PC-3 (cell line): ENCODE data around the gene PRKCE. TPM values are rescaled to one million over a fixed set of nuclear protein-coding genes. Genes with fewer than 3 reads are reported as not detected.

Source experiments
- ATAC-seq: fragments of 200-7000 bp; cut with Tn5 transposase; 2 replicates; pipeline ENCODE4 v1.9.1; 2020; ENCODE audit warnings: mild to moderate bottlenecking, moderate library complexity
- BruUV-seq: library from RNA; stranded (reverse); fragments of 400-500 nt; replicated peaks from 2 replicates; lab custom pipeline; 2021; lab: Mats Ljungman, UMichigan
- CTCF ChIA-PET: fragments of 300-600 bp; sonication (Branson Sonifier 250); formaldehyde crosslinking; loops from one replicate; lab custom pipeline; 2022; ENCODE audit warnings: antibody characterized with exemption; lab: Charles Lee
- POLR2A ChIA-PET: fragments of 300-600 bp; sonication (Branson Sonifier 250); formaldehyde crosslinking; loops from one replicate; lab custom pipeline; 2022; ENCODE audit warnings: antibody characterized with exemption; ENCODE audit not compliant: unreplicated experiment; lab: Charles Lee
- DNase-seq: peaks from one replicate; pipeline ENCODE4 v3.0.0-alpha.2; 2015
- H2AFZ ChIP-seq: fragments of 300-600 bp; sonication (generic); 2 replicates; pipeline ENCODE4 v1.6.0; 2016; ENCODE audit warnings: antibody characterized with exemption, low read length
- H3F3A ChIP-seq: fragments of 300-600 bp; sonication (generic); one replicate; pipeline ENCODE4 v1.6.0; 2017; ENCODE audit warnings: antibody characterized with exemption, low read length, control low read depth, mild to moderate bottlenecking; ENCODE audit not compliant: unreplicated experiment
- H3K27ac ChIP-seq: fragments of 300-600 bp; sonication (generic); 2 replicates; pipeline ENCODE4 v1.5.1; 2016; ENCODE audit warnings: mild to moderate bottlenecking, low read length
- H3K27me3 ChIP-seq: fragments of 300-600 bp; sonication (generic); 2 replicates; pipeline ENCODE4 v1.6.1; 2016; ENCODE audit warnings: low read length, mixed read lengths
- H3K36me3 ChIP-seq: fragments of 300-600 bp; sonication (generic); 2 replicates; pipeline ENCODE4 v1.6.1; 2016; ENCODE audit warnings: low read depth, mixed run types, low read length, mixed read lengths
- H3K4me1 ChIP-seq: fragments of 300-600 bp; sonication (generic); 2 replicates; pipeline ENCODE4 v1.5.1; 2016; ENCODE audit warnings: low read length; ENCODE audit not compliant: insufficient read depth
- H3K4me2 ChIP-seq: fragments of 300-600 bp; sonication (generic); 2 replicates; pipeline ENCODE4 v1.6.0; 2016; ENCODE audit warnings: low read length
- H3K4me3 ChIP-seq: fragments of 300-600 bp; sonication (generic); 2 replicates; pipeline ENCODE4 v1.5.1; 2016; ENCODE audit warnings: mild to moderate bottlenecking, low read length, mixed read lengths
- H3K79me2 ChIP-seq: fragments of 300-600 bp; sonication (generic); 2 replicates; pipeline ENCODE4 v1.6.1; 2017; ENCODE audit warnings: low read length, mixed read lengths
- H3K9ac ChIP-seq: fragments of 300-600 bp; sonication (generic); 2 replicates; pipeline ENCODE4 v1.6.0; 2016; ENCODE audit warnings: mild to moderate bottlenecking, low read length
- H3K9me2 ChIP-seq: fragments of 300-600 bp; sonication (generic); replicated peaks from 2 replicates; pipeline ENCODE4 v1.6.1; 2016; ENCODE audit warnings: mixed run types, low read length, mixed read lengths
- H3K9me3 ChIP-seq: fragments of 300-600 bp; sonication (generic); 2 replicates; pipeline ENCODE4 v1.6.1; 2016; ENCODE audit warnings: low read length, mixed read lengths
- H4K20me1 ChIP-seq: fragments of 300-600 bp; sonication (generic); 2 replicates; pipeline ENCODE4 v1.6.1; 2016; ENCODE audit warnings: low read length, mixed read lengths
- CTCF ChIP-seq: fragments of 300-600 bp; sonication (generic); conservative IDR thresholded peaks from 2 replicates; pipeline ENCODE4 v1.5.1; 2017; ENCODE audit warnings: antibody characterized with exemption, low read depth, mild to moderate bottlenecking, low read length
- EZH2 ChIP-seq: fragments of 300-600 bp; sonication (generic); IDR thresholded peaks from one replicate; pipeline ENCODE4 v1.6.1; 2017; ENCODE audit warnings: antibody characterized with exemption, mild to moderate bottlenecking, low read length; ENCODE audit not compliant: unreplicated experiment
- EZH2phosphoT487 ChIP-seq: fragments of 300-600 bp; sonication (generic); IDR thresholded peaks from 2 replicates; pipeline ENCODE4 v1.6.1; 2018; ENCODE audit warnings: mild to moderate bottlenecking, antibody characterized with exemption, low read length, borderline replicate concordance
- intact Hi-C: fragments of 100-400 bp; cut with micrococcal nuclease; formaldehyde crosslinking; loops from 2 replicates; pipeline ENCODE4 v1.9.0; 2023
- total RNA-seq: library from RNA; depleted of rRNA; stranded (reverse); fragments of >200 nt; gene quantifications from 2 replicates; pipeline ENCODE4 v1.2.3, GENCODE V29; 2014

The PRKCE gene
- total RNA-seq, 1 experiment from 2014 or later = 7.0 TPM

GRCh38 chr2:45965871-45966498 is 314.5 kb downstream of the PRKCE start:
- intact Hi-C loops = loop anchor here (2.0 kb wide), 1 partner anchor 19 kb away; no protein-coding TSS in a partner anchor
- no TSS peak for BruUV-seq
- no peaks in the 10 kb centered on the region for H3K36me3 ChIP-seq
- H3F3A ChIP-seq = no peaks in the 10 kb centered on the region
- H2AFZ ChIP-seq = no peak overlapping the region
- no peak overlapping the region for H3K4me3 ChIP-seq
- no peaks in the 10 kb centered on the region for H3K9me2 ChIP-seq
- no peaks in the 10 kb centered on the region for H4K20me1 ChIP-seq
- TF ChIP-seq EZH2 = no peak
- no peak for TF ChIP-seq CTCF
- TF ChIP-seq EZH2phosphoT487 = no peak
- ATAC-seq (no peak), DNase-seq (no peak)
- H3K4me1 ChIP-seq = peaks cover 35% of the 10 kb centered on the region
- no peaks in the 10 kb centered on the region for H3K79me2 ChIP-seq
- no peaks in the 10 kb centered on the region for H3K27me3 ChIP-seq
- ChIA-PET POLR2A (no interaction called here), CTCF (no interaction called here)
- no peaks in the 10 kb centered on the region for H3K9me3 ChIP-seq
- no peak overlapping the region for H3K27ac ChIP-seq
- no peak overlapping the region for H3K4me2 ChIP-seq
- H3K9ac ChIP-seq = no peak overlapping the region

GRCh38 chr2:45968946-45969584 is 317.6 kb downstream of the PRKCE start:
- no peak for ATAC-seq
- H3K27ac ChIP-seq = no peak overlapping the region
- H3K9ac ChIP-seq = no peak overlapping the region

More at GRCh38 chr2:45968946-45969584, 317.6 kb downstream of the PRKCE start:
- Histone ChIP-seq H3K27me3 (no peaks in the 10 kb centered on the region), H3K9me2 (no peaks in the 10 kb centered on the region), H4K20me1 (no peaks in the 10 kb centered on the region), H3K4me3 (no peak overlapping the region), H3K4me2 (no peak overlapping the region), H3K9me3 (no peaks in the 10 kb centered on the region), H2AFZ (no peak overlapping the region), H3K4me1 (peaks cover 9% of the 10 kb centered on the region), H3K36me3 (no peaks in the 10 kb centered on the region), H3K79me2 (no peaks in the 10 kb centered on the region), H3F3A (no peaks in the 10 kb centered on the region)
- ChIA-PET CTCF (no interaction called here), POLR2A (no interaction called here)
- intact Hi-C loops = no loop called here
- no peak for TF ChIP-seq CTCF
- TF ChIP-seq EZH2 = no peak
- TF ChIP-seq EZH2phosphoT487 = no peak
- no peak for DNase-seq
- BruUV-seq = no TSS peak
